Natural killer cell (primary cell): ENCODE measurements around the gene ALB. TPM values are rescaled to one million over a fixed set of nuclear protein-coding genes. Genes with fewer than 3 reads are reported as not detected.
"Not testable (repeated sequence)": the region's sequence is repeated elsewhere in the genome, so short reads cannot be mapped to it uniquely, and the experiment has no call there.

ENCODE experiments used
- ATAC-seq, 3 donors: fragments of 150-1000 bp in 2 of 3; fragments of 200-7000 bp in 1 of 3; cut with Tn5 transposase; 1 replicate in 1 of 3; 2 replicates in 2 of 3; pipeline ENCODE4 v1.10.0; 2021; ENCODE audit warnings: mild to moderate bottlenecking in 2 of 3, moderate library complexity in 2 of 3
- DNase-seq, 2 donors: peaks; one replicate each; pipeline versions ENCODE4 v3.0.0 to v3.0.0-alpha.2; 2013 to 2021; ENCODE audit warnings: mixed read lengths in 1 of 2
- H3K27ac ChIP-seq: one replicate; pipeline ENCODE4 v1.5.1; 2013; ENCODE audit warnings: mild to moderate bottlenecking, low read length
- H3K27me3 ChIP-seq: one replicate; pipeline ENCODE4 v1.6.1; 2013; ENCODE audit warnings: low read length; ENCODE audit not compliant: control insufficient read depth, insufficient read depth
- H3K36me3 ChIP-seq: one replicate; pipeline ENCODE4 v1.6.1; 2013; ENCODE audit warnings: low read length; ENCODE audit not compliant: control insufficient read depth, insufficient read depth
- H3K4me1 ChIP-seq: one replicate; pipeline ENCODE4 v1.6.1; 2013; ENCODE audit warnings: low read length; ENCODE audit not compliant: control insufficient read depth, insufficient read depth
- H3K4me3 ChIP-seq: one replicate; pipeline ENCODE4 v1.5.1; 2013; ENCODE audit warnings: low read length
- H3K9me3 ChIP-seq: one replicate; pipeline ENCODE4 v1.6.1; 2013; ENCODE audit warnings: low read length; ENCODE audit not compliant: control insufficient read depth, insufficient read depth
- H3K27ac Mint-ChIP-seq, 2 donors: one replicate each; pipeline ENCODE4 v1.8.0; 2022; ENCODE audit warnings: mild to moderate bottlenecking in 2 of 2, mixed read lengths in 2 of 2, moderate library complexity in 1 of 2
- H3K27me3 Mint-ChIP-seq, 2 donors: one replicate each; pipeline ENCODE4 v1.8.0; 2022; ENCODE audit warnings: low read depth in 2 of 2, mixed read lengths in 2 of 2
- H3K36me3 Mint-ChIP-seq: one replicate; pipeline ENCODE4 v1.8.0; 2022; ENCODE audit warnings: mixed read lengths
- H3K4me1 Mint-ChIP-seq, 2 donors: one replicate each; pipeline ENCODE4 v1.8.0; 2022; ENCODE audit warnings: mixed read lengths in 2 of 2
- H3K4me3 Mint-ChIP-seq: one replicate; pipeline ENCODE4 v1.8.0; 2022; ENCODE audit warnings: mild to moderate bottlenecking, moderate library complexity, mixed read lengths
- H3K9me3 Mint-ChIP-seq, 2 donors: one replicate each; pipeline ENCODE4 v1.8.0; 2022; ENCODE audit warnings: mixed read lengths in 2 of 2
- CTCF ChIP-seq: fragments of 200-600 bp; IDR thresholded peaks from one replicate; pipeline ENCODE4 v1.8.0; 2022; ENCODE audit warnings: antibody characterized with exemption
- WGBS: methylation state at CpG from one replicate; pipeline ENCODE4 v1.1.7; 2013; ENCODE audit warnings: missing lambda C conversion rate; ENCODE audit not compliant: insufficient coverage; 5-methylcytosine and 5-hydroxymethylcytosine counted together
- intact Hi-C: fragments of 100-400 bp; cut with micrococcal nuclease; formaldehyde crosslinking; loops from one replicate; pipeline ENCODE4 v1.14.2; 2022
- total RNA-seq, 4 donors: library from RNA; stranded (reverse); fragments of 120-200 nt in 1 of 4; gene quantifications; one replicate each; pipeline versions ENCODE4 v1.2.3 to v1.2.4, GENCODE V29; 2013 to 2022

ALB gene
- not detected for total RNA-seq
- 0.14 TPM for total RNA-seq (2013)

GRCh38 chr4:73404042-73404441, at the start of gene ALB:
Gene ALB (plus strand): TSS chr4:73404287. CDS start chr4:73404328, 41 bp downstream.
- Mint-ChIP-seq H3K4me3 (no peak within 1 kb of the TSS), H3K4me1 (no peaks in the 10 kb centered on the region), H3K27me3 (no peaks in the 10 kb centered on the region), H3K9me3 (peaks cover 2 to 3% of the 10 kb centered on the region in 2 donors), H3K27ac (no peak within 1 kb of the TSS), H3K36me3 (no peaks in the 10 kb centered on the region)
- no peaks in the 10 kb centered on the region for H3K27me3 ChIP-seq
- H3K36me3 ChIP-seq: no peaks in the 10 kb centered on the region
- no peaks in the 10 kb centered on the region for H3K4me1 ChIP-seq
- intact Hi-C loops: no loop called here
- no peak for TF ChIP-seq CTCF
- ATAC-seq (no peak), DNase-seq (no peak)
- no peak within 1 kb of the TSS for H3K27ac ChIP-seq
- no peak within 1 kb of the TSS for H3K4me3 ChIP-seq
- WGBS: 94% methylated on average over 6 of the region's 7 CpGs
- no peaks in the 10 kb centered on the region for H3K9me3 ChIP-seq

GRCh38 chr4:73357174-73357573, 46.9 kb upstream of the ALB start:
- H3K9me3 Mint-ChIP-seq: peaks cover 6 to 12% of the 10 kb centered on the region in 2 donors
- intact Hi-C loops, H3K27ac ChIP-seq, H3K4me1 ChIP-seq, H3K4me3 Mint-ChIP-seq, H3K4me3 ChIP-seq, ATAC-seq, H3K27ac Mint-ChIP-seq, H3K36me3 ChIP-seq, H3K27me3 ChIP-seq, H3K36me3 Mint-ChIP-seq, DNase-seq, H3K9me3 ChIP-seq, H3K4me1 Mint-ChIP-seq, H3K27me3 Mint-ChIP-seq: not testable (repeated sequence)
- 55% methylated on average over 1 of the region's 1 CpG for WGBS

- H3K9me3 ChIP-seq, ATAC-seq, H3K4me1 ChIP-seq, H3K27me3 Mint-ChIP-seq, H3K4me3 ChIP-seq, H3K36me3 Mint-ChIP-seq, H3K27ac Mint-ChIP-seq, H3K27ac ChIP-seq, H3K27me3 ChIP-seq, H3K4me1 Mint-ChIP-seq, intact Hi-C loops, DNase-seq, H3K9me3 Mint-ChIP-seq, H3K36me3 ChIP-seq, H3K4me3 Mint-ChIP-seq: not testable (repeated sequence)
- whole genome bisulfite sequencing: 93% methylated on average over 7 of the region's 8 CpGs
Observed at GRCh38 chr4:73369506-73370199, 34.4 kb upstream of the ALB start.

DNA sequence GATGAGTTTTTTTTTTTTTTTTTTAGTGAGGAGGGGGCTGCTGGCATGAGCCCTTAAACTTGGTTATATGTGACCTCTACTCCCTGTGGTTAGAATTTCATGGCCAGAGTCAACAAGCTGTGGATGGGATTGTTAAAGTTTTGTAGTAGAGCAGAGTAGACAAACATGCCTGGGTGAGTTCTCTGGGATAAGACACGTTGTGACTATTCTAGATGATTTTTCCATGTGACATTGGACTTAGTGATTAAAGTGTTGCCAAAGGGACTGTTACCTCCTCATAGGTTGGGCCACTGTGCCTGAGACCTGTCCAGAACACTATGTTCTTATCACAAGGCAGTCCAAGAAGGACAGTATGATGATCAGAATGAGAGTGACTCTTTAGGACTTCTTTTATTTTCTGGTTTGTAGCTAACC, 28.8 kb upstream of the ALB start:
- ATAC-seq (no peak), DNase-seq (no peak)
- Histone ChIP-seq H3K9me3 (no peaks in the 10 kb centered on the region), H3K4me1 (no peaks in the 10 kb centered on the region), H3K27me3 (no peaks in the 10 kb centered on the region), H3K4me3 (no peak overlapping the region), H3K36me3 (no peaks in the 10 kb centered on the region), H3K27ac (no peak overlapping the region)
- Mint-ChIP-seq H3K27ac (no peak overlapping the region), H3K27me3 (peaks cover 0 to 3% of the 10 kb centered on the region in 2 donors), H3K36me3 (no peaks in the 10 kb centered on the region), H3K4me1 (no peaks in the 10 kb centered on the region), H3K9me3 (peaks cover 0 to 5% of the 10 kb centered on the region in 2 donors), H3K4me3 (no peak overlapping the region)
- WGBS: 72% methylated on average over 1 of the region's 1 CpG
- intact Hi-C loops: no loop called here
- TF ChIP-seq CTCF: no peak
